OCI-LY1 (cell line): ENCODE measurements around the gene ICE2.

ENCODE experiments used
- EZH2 ChIP-seq: fragments of 200-600 bp; sonication (generic), shearing (Covaris generic); IDR thresholded peaks from 2 replicates; pipeline ENCODE4 v1.8.0; 2017; ENCODE audit warnings: borderline replicate concordance, mixed run types, mild to moderate bottlenecking, antibody characterized with exemption, low read length, moderate library complexity, mixed read lengths
- TF ChIP-seq, protein P1 (sequence below): fragments of 200-600 bp; sonication (generic), shearing (Covaris generic); IDR thresholded peaks from 2 replicates; pipeline ENCODE4 v1.5.1; 2017; ENCODE audit warnings: mild to moderate bottlenecking, antibody characterized with exemption, low read length, moderate library complexity, mixed read lengths

DNA sequence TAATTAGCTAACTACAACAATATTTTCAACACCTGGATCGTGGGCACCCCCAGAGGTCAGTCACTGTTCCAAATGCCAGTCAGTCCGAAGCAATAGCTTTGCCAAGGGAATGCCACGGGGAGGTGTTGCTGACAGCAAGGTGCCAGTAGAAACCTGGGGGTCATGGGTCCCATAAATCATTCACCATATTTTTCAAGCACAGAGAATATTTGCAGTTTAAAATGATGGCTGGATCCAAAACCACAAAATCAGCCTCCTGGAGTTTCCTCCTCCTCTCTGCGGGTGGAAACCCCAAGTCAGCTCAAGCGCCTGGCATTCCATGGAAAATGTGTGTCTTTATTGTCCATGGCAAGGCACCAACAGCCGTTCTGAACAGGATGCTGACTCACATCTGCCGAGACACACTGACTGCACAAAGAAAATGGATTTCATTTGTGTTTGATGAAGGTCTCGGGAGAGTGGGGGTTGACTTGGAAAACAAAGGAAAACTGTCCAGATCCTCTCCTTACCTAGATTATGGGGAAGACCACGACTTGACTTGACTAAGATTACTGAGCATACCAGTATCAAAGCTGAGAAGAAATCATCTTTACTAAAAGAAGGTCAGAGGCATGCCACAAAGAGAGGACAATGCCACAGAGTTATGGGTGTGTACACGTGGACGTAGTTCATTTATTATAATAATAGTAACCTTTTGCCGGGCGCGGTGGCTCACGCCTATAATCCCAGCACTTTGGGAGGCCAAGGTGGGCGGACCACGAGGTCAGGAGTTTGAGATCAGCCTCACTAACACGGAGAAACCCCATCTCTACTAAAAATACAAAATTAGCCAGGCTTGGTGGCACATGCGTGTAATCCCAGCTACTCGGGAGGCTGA is 107.5 kb downstream of the ICE2 start:
- TF ChIP-seq, protein P1, sequence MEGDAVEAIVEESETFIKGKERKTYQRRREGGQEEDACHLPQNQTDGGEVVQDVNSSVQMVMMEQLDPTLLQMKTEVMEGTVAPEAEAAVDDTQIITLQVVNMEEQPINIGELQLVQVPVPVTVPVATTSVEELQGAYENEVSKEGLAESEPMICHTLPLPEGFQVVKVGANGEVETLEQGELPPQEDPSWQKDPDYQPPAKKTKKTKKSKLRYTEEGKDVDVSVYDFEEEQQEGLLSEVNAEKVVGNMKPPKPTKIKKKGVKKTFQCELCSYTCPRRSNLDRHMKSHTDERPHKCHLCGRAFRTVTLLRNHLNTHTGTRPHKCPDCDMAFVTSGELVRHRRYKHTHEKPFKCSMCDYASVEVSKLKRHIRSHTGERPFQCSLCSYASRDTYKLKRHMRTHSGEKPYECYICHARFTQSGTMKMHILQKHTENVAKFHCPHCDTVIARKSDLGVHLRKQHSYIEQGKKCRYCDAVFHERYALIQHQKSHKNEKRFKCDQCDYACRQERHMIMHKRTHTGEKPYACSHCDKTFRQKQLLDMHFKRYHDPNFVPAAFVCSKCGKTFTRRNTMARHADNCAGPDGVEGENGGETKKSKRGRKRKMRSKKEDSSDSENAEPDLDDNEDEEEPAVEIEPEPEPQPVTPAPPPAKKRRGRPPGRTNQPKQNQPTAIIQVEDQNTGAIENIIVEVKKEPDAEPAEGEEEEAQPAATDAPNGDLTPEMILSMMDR: no peak
- no peak for TF ChIP-seq EZH2
